Limb (tissue), 2 donors: ENCODE measurements around the gene SKP2.
"Not testable (repeated sequence)": the region's sequence is repeated elsewhere in the genome, so short reads cannot be mapped to it uniquely, and the experiment has no call there.

ENCODE experiments used
- DNase-seq, 2 donors: peaks; one replicate each; pipeline ENCODE4 v3.0.0-alpha.2; 2016; ENCODE audit errors: extremely low spot score in 2 of 2

The SKP2 gene

DNA sequence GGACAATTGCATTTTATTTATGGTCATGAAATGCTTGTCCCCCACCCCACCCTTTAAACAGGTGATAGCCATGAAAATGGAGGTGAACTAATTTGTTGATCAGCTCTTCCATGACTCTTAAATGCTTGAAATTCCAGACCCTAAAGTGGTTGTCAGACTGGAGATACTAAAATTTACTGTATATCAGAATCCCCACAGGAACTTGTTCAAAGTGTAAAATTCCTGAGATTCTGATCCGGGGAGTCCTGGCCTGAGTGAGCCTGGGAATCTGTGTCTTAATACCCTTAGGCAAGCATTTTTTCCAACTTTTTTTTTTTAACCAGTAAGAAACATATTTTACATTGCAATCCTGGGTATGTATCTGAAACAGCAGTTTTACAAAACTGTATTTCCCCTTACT lies 4.7 kb downstream of the SKP2 start:
- DNase-seq, result peak in 1 of 2 donors; percentile 65

DNA sequence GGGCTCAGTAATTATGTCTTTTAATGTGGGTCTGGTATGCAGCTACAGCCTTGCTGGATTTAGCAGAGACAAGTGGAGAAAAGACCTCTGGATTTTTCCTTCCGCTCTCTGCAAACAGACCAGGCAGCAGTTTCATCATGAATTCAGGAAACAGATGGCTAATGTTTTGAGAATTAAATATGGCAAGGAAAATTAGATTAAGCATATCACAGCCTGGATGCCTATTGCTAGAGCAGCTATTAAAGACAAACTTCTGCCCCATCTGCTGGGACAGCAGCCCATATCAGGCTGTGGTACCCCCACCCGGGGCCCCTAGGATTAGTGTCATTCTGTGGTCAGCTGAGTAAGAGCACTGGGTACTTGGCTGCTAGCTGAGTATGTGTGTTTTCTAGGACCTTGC lies 6.2 kb downstream of the SKP2 start:
- DNase-seq, result peak; percentile 52 to 62

DNA sequence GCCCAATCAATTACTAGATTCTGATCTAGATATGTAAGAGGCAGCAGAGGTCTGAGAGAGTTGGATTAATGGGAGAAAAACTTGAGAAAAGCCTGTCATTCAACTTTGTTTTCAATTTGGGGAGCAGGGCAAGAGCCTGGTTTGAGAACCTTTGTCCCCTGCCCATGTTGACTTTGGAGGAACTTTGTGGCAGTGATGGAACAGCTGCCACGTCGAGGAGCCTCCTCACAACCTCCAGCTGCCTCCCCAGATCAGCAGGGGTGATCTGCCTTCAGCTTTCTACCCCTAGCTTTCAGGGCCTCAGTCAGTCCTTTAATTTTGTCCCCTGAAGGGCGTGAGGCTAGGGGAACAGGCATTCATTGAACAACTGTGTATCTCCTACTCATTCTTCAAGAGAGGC lies 8.7 kb downstream of the SKP2 start:
- DNase-seq, result no peak

DNA sequence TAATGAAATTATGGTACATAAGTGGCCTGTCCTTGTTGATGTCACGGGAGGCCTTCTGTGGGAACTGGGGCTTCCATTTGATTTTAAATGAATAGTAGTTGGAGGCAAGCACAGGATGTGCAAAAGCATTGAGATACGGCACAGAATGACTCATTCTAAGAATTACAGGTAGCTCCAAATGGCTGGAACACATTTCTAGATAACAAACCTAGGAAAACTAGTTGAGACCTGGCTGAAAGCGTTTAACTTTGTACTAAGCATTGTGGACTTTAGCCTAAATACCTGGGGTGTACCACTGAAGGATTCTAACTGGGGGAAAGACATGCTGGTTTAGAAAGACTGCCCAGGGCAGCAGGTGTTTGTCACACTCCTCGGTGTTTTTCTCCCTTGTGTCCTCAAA lies 9.4 kb downstream of the SKP2 start:
- no peak for DNase-seq

DNA sequence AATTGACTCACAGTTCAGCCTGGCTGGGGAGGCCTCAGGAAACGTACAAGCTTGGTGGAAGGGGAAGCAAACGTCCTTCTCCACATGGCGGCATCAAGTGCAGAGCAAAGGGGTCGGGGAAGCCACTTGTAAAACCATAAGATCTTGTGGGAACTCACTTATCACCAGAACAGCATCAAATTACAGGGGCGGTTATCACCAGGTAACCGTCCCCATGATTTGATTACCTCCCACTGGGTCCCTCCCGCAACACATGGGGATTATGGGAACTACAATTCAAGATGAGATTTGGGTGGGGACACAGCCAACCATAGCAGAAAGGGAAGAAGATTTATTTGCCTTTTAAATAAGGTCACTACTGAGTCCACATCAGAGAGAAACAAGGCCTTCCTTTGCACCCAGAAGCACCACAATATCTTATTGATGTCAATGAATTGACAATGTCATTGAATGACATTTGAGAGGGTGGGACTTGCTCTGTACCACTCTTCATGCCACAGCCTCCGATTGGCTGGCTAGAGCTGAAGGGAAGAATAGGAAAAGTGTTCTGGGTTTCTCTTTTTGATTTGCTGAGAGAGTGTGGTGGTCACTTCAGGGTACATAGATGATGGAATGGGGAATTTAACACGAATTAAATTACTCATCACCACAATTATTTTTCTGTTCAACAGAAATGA lies 11.0 kb downstream of the SKP2 start:
- no peak for DNase-seq

DNA sequence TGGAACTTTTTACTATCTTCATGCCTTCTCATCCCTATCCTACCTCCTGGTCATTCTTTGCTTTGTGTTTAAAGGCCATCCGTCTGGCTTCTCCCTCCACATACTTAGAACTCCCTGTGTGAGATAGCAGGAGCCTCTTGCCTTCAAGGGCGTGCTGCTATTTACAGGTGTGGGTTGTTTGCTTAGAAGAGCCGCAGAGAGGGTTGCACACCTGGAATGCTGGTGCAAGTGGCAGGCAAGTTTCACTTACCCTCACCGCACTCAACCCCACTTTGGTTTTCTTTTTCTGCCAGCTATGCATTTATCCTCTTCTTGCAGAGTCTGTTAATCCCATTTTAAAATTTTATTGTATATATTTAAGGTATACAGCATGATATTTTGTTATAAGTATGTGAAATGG lies 12.6 kb downstream of the SKP2 start:
- DNase-seq, result no peak

DNA sequence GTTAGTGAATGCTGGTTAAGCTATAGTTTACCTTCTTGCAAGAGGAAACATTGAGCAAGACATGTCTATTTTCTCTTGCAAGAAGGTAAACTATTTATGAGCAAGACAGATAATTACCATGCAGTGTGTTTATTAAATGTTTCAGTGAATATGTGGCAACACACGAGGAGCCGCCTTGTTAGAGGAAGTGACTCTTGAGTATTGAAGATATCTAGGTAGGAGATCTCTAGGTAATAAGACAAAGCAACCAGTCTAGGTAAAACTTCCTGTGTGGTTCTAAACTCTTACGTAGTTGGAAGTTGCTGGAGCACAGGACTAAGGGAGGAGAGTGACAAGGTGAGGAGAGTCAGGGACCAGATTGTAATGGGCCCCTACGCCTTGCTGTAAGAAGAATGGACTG lies 16.8 kb downstream of the SKP2 start:
- DNase-seq, result no peak

DNA sequence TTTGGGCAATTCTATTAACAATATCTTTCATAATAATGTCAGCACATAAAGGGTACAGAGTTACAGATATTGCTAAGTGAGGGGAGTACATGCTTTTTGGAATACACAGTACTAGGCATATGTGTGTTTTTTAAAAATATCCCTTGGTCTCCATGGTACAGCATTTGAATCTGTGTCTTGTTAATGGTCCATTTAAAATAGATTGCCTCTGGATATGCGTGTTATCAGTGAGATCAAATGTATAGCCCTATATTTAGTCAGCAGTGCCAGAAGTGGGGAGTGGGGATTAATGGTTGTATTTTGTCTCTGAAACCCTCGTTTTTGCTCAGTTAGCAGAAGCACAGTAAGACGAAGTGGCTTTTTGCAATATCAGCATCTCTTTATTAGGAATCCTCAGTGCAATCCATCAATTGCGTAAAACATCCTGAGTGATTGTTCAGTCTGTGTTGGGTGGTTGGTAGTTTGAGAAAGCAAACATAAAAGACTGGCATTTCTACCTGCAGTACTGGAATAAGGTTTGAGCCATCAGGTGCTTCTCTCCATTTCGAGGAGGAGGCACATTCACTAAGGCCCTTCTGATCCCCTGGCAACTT lies 19.0 kb downstream of the SKP2 start:
- DNase-seq, result no peak

DNA sequence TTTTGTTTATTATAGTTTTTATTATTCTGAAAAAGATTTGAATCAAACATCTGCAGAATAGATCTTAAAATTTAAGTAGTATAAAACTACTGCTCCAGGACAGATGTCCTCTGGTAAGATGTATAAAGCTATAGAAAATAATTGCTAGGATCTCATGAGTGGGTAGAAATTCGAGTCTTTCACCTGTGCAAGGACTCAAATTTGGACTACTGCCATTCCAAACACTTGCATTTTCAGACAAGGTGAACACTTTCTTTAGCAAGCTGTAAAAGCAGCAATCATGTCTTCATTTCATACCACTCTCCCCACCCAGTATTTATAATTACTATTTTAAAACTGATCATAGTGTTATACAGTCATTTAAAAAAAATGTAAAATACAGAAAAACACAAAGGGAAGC lies 20.7 kb downstream of the SKP2 start:
- DNase-seq, result no peak

DNA sequence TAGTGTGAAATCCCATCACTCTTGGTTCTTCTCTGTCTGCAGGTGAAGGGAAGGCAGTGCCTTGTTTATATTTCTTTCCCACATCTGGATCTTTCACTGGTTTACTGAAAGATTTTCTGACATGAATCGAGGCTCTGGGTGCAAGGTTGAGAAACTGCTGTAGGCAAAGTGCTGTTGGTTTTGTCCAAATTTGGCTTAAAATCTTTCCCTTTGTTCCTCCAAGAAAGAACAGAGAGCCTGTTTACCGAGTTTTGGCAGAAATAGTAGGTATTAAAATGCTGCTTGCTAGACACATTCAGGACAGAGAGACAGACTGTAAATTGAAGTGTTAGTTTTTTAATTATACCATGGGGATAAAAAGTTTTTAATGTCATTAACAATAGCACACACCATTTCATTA lies 21.5 kb downstream of the SKP2 start:
- no peak for DNase-seq

DNA sequence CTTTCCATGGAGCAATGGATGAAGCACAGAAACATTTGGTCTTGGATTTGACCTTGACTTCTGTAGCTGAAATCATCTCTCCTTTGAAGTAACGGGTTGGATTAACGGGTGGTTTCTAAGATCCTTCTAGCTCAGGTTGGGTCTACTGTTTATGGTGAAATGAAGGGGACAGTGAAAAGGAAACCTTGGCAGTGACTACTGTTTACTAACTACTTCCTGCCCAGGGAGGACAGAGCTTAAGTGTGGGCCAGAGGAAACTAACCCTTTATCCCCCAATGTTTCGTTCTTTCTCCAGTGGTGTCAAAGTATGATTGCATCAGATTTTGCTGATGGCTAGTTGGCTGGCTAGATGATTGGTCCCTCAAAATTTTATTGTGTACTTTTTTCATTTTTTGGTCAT lies 22.2 kb downstream of the SKP2 start:
- DNase-seq, result no peak

DNA sequence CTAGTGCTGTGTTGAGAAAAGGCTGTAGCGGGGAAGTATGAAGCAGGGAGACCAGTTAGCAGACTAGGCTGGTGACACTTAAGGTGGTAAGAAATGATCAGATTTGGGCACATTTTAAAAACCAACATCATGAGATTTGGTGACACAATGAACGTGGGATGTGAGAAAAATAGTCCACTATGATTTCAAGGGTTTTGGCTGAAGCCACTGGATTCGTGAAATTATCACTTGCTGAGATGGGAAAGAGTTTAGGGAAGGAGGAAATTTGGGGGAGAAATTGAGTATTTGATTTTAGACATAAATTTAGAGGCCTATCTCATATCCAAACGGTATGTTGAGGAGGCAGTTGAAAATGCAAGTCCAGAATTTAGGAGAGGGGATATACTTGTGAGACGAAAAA lies 23.1 kb downstream of the SKP2 start:
- no peak for DNase-seq

DNA sequence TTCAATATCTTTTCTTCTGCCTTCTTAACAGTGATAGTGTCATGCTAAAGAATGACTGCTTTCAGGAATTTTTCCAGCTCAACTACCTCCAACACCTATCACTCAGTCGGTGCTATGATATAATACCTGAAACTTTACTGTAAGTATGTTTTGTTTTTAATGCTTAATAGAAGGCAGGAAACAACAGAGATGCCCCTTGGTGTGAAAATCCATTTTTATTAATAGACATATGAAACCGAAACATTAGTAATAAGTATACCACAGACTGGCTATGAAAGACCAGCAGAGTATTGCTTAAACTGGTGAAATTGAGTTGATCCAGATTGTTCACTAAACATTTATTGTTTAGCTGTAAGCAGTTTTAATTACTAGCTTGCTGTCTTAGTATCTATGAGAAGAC lies 25.2 kb downstream of the SKP2 start:
- DNase-seq, result no peak

DNA sequence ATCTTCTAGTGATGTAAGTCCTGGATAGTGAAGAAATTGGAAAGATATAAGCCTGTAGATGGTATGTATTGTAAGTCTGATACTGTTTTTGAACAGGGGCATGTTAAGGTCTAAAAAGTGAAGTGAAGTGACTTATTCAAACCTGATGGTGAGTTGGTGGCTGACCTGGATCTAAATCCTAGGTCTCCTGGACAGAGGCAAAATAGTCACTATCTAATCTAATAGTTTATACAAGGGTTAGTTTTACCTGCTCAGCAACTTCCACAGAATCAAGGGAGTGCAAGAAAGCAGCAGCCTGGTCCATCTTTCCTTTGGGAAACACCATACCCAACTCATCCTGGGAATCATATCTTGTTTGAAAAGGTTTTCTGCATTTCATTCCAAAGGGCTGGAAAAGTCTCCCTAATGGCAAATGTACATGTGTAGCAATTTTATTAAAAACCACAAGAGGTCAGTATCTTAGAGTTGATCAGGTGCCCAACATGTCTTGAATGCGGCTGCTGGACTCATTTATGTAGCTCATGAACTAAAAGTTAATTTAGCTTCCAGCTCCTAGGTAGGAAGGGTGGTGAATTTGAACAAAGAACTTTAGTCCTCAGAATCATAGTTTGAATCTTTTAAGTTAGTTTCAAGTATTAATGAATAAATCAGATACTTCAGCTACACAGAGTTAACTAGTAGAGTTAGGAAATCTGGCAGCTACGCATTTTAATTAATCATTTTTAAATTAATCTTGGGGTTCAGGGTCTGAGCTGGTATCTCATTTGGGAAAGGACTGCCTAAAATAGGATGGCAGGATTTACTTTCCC lies 26.0 kb downstream of the SKP2 start:
- peak in 1 of 2 donors; percentile 73 for DNase-seq

DNA sequence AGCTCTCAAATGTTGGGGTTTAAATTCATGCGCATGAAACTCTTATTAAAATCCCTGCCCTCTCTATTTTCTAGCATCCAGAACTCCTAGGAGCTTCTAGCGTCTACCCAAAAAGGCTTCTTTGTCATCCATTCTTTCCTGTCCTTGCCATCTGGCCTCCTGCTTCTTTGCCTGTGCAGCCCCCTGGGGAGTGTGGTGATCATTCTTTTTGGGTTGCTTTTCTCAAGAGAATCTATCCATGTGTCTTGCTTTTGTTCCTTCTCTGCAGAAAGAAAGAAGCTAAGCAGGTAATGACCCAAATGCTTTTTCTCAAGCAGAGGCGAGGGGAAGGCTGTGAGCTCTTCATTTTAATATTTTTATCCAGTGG lies 26.6 kb downstream of the SKP2 start:
- no peak for DNase-seq

DNA sequence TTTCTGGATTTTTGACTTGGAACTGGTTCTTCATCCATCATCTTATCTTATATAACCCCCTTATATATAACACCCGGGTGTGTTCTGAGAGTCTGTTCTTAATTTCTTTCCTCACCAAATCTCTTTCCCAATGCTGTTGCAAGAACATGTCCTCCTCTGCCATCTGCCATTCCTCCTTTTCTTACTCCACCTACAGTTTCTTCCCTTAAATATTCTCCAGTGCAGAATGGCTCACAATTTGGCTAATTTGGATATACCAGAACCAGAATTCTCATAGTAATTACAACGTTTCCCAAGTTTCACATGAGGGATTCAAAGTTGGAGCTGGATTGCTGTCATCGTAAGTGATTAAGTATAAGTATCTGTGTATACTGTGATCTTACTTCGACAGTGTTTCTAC lies 28.0 kb downstream of the SKP2 start:
- DNase-seq, result no peak

DNA sequence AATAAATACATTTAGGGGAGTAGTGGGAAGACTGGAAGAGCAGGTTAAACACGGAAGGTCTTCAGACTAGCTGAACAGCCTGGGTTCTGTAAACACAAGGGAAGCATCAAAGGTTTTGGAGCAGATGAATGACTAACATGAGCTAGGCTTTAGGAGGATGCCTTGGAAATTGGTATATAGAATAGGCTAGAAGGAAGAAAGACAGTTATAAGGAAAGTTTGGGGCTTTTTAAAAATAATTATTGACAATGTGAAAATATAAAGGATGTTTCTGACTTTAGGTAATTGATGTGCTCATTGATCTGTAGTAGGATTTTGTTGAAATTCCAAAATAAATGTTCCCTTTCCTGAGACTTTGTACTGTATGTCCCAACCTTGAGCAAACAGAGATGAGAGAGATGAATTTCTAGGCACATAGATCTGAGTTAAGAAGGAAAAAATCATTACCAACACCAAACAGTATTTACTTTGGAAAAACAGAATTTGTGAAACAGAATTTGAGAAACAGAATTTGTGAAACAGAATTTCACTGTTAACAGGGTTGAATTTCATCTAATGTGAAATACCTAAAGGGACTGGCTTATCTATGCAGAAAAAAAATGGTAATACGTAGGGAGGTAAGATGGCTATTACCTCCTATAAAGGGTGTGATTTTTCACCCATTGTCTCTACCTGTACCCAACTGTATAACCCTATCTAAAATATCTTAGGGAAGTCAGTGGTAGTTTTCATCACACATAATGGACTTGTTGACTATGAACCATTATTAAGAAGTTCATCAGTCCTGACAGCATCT lies 28.8 kb downstream of the SKP2 start:
- DNase-seq, result no peak

DNA sequence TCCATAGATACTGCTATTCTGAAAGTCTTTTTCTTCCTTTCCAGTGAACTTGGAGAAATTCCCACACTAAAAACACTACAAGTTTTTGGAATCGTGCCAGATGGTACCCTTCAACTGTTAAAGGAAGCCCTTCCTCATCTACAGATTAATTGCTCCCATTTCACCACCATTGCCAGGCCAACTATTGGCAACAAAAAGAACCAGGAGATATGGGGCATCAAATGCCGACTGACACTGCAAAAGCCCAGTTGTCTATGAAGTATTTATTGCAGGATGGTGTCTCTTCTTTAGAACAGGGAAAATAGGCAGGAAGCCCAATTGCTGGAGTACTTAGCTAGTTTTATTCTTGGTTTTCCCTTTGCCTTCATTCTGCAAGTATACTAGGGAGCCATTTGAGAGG lies 29.9 kb downstream of the SKP2 start:
- DNase-seq, result no peak

DNA sequence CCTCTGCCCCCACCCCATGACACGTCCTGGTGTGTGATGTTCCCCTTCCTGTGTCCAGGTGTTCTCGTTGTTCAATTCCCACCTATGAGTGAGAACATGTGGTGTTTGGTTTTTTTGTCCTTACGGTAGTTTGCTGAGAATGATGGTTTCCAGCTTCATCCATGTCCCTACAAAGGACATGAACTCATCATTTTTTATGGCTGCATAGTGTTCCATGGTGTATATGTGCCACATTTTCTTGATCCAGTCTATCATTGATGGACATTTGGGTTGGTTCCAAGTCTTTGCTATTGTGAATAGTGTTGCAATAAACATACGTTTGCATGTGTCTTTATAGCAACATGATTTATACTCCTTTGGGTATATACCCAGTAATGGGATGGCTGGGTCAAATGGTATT lies 32.5 kb downstream of the SKP2 start:
- DNase-seq, result not testable (repeated sequence)

DNA sequence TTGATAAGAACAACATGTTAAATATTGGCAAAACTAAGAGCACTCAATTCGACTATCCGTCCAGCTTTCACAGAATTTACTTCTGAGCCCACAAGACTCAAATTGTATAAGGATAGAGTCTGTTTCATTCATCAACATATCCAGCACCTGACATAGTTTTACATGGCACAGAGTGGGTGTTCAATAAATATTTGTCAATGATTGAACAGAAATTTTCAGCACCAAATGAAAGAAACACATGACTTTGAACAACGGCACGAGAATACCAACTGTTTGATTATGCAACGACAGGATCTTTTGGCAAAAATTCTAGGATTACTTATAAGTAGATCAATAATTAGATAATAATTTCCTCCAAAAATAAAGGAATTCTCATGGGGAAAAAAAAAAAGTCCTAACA lies 41.8 kb downstream of the SKP2 start:
- DNase-seq, result no peak

DNA sequence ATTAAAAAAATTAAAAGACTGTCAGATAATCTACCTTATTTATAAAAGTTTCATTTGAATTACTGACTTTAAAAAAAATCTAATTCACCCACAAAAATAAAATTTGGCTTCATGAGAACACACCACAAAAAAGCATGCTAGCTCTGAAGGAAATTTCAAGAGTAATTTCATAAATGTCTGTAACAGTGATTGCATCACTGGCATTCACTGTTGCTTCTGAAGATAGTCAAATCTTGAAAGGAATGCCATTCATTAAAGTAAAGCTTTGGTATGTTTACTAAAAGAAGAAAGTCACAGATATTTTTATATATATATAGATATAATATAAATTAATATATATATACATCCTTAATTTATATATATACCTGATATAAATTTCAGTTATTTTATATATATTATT lies 46.4 kb downstream of the SKP2 start:
- no peak for DNase-seq

DNA sequence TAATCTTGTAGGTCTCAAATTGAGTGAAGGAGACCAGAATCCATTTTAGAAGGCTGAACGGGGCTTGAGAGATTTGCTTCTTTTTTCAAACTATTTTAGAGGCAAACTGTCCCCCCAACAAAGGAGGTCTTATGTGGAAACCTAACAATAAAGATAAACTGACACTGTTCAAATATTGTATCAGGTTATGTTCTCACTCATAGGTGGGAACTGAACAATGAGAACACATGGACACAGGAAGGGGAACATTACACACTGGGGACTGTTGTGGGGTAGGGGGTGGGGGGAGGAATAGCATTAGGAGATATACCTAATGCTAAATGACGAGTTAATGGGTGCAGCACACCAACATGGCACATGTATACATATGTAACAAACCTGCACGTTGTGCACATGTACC lies 46.9 kb downstream of the SKP2 start:
- DNase-seq, result not testable (repeated sequence)
